Measurements from ENCODE around the gene PPTC7. TPM values are rescaled to one million over a fixed set of nuclear protein-coding genes. Genes with fewer than 3 reads are reported as not detected.
A peak's percentile ranks its signal among the peaks of the same experiment; 100 is the strongest.

Gene PPTC7
- total and polyA plus RNA-seq, 2 of the 13 experiments (the other 11 are each of a cell fraction or from before 2014, with no cell fraction given) = 4.8 to 12.3 TPM

GRCh38 chr12:110501752-110502738 lies 81.1 kb downstream of the PPTC7 start, which contains the start of the genes RAD9B and VPS29 (continued):
- TF ChIP-seq HINFP (CRISPR knock-in tag; IDR thresholded peaks at IDR 0.05; ENCODE audit: low read depth) (no peak), KDM1A (CRISPR knock-in tag; IDR thresholded peaks at IDR 0.05) (no peak), KDM5A (IDR thresholded peaks at IDR 0.05; ENCODE audit: borderline replicate concordance, low read length) (peak; percentile 83), ZKSCAN1 (IDR thresholded peaks at IDR 0.05; ENCODE audit: low read length) (no peak), PBX3 (CRISPR knock-in tag; IDR thresholded peaks at IDR 0.05; ENCODE audit: borderline replicate concordance) (peak; percentile 89), ZNF879 (CRISPR knock-in tag; IDR thresholded peaks at IDR 0.05) (peak; percentile 78; the same call in 1 of the 2 replicates), ATF2 (CRISPR knock-in tag; IDR thresholded peaks at IDR 0.05) (peak; percentile 72), MIER3 (CRISPR knock-in tag; IDR thresholded peaks at IDR 0.05; ENCODE audit: borderline replicate concordance) (peak; percentile 71; the same call in 1 of the 2 replicates), MIXL1 (CRISPR knock-in tag; IDR thresholded peaks at IDR 0.05) (peak; percentile 57; the same call in 1 of the 2 replicates), ZFP37 (CRISPR knock-in tag; IDR thresholded peaks at IDR 0.05; ENCODE audit: borderline replicate concordance) (peak; percentile 78; the same call in 1 of the 2 replicates), ZNF678 (CRISPR knock-in tag; IDR thresholded peaks at IDR 0.05) (peak; percentile 89; the same call in 1 of the 2 replicates), MEF2D (CRISPR knock-in tag; IDR thresholded peaks at IDR 0.05) (peak; percentile 91), PTBP1 (IDR thresholded peaks at IDR 0.05; ENCODE audit: low read depth, low read length, poor library complexity, severe bottlenecking) (no peak), U2AF1 (optimal IDR thresholded peaks at IDR 0.05; ENCODE audit: low read depth, low read length) (peak; percentile 51), ZNF580 (CRISPR knock-in tag; IDR thresholded peaks at IDR 0.05; ENCODE audit: borderline replicate concordance, low read depth) (peak; percentile 95; the same call in 1 of the 2 replicates)
- TF ChIP-seq, protein P1, sequence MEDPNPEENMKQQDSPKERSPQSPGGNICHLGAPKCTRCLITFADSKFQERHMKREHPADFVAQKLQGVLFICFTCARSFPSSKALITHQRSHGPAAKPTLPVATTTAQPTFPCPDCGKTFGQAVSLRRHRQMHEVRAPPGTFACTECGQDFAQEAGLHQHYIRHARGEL (CRISPR knock-in tag; IDR thresholded peaks at IDR 0.05) = peak; percentile 72; the same call in 1 of the 2 replicates
- TF ChIP-seq, protein P2, sequence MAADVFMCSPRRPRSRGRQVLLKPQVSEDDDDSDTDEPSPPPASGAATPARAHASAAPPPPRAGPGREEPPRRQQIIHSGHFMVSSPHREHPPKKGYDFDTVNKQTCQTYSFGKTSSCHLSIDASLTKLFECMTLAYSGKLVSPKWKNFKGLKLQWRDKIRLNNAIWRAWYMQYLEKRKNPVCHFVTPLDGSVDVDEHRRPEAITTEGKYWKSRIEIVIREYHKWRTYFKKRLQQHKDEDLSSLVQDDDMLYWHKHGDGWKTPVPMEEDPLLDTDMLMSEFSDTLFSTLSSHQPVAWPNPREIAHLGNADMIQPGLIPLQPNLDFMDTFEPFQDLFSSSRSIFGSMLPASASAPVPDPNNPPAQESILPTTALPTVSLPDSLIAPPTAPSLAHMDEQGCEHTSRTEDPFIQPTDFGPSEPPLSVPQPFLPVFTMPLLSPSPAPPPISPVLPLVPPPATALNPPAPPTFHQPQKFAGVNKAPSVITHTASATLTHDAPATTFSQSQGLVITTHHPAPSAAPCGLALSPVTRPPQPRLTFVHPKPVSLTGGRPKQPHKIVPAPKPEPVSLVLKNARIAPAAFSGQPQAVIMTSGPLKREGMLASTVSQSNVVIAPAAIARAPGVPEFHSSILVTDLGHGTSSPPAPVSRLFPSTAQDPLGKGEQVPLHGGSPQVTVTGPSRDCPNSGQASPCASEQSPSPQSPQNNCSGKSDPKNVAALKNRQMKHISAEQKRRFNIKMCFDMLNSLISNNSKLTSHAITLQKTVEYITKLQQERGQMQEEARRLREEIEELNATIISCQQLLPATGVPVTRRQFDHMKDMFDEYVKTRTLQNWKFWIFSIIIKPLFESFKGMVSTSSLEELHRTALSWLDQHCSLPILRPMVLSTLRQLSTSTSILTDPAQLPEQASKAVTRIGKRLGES (CRISPR knock-in tag; IDR thresholded peaks at IDR 0.05; ENCODE audit: borderline replicate concordance) = peak; percentile 63; the same call in 1 of the 2 replicates
- TF ChIP-seq, protein P3, sequence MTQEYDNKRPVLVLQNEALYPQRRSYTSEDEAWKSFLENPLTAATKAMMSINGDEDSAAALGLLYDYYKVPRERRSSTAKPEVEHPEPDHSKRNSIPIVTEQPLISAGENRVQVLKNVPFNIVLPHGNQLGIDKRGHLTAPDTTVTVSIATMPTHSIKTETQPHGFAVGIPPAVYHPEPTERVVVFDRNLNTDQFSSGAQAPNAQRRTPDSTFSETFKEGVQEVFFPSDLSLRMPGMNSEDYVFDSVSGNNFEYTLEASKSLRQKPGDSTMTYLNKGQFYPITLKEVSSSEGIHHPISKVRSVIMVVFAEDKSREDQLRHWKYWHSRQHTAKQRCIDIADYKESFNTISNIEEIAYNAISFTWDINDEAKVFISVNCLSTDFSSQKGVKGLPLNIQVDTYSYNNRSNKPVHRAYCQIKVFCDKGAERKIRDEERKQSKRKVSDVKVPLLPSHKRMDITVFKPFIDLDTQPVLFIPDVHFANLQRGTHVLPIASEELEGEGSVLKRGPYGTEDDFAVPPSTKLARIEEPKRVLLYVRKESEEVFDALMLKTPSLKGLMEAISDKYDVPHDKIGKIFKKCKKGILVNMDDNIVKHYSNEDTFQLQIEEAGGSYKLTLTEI (CRISPR knock-in tag; conservative IDR thresholded peaks at IDR 0.05) = no peak
